Measurements from ENCODE around the gene LSM12.
A peak's percentile ranks its signal among the peaks of the same experiment; 100 is the strongest.

Gene LSM12

DNA sequence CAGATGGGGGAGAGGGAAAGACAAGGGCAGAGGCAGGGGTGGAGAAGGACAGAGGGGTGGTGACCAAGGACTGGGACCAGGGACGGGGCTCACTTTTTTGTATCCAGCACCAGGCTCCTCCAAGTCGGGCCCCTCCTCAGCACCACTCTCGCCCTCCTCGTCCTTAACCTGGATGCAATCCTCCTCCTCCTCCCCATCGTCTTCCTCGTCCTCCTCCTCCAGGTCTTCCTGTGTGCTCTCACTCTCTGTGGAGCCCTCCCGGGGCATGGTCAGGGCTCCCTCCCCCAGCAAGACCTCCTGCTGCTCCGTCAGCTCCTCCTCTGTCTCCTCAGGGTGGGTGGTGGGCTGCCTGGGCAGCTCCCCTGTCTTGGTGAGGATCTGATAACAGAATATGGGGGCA is 20.8 kb upstream of the LSM12 start:
- DNase-seq (ENCODE audit: low spot score), result no peak
- peaks cover 8% of the 10 kb centered on the region for H3K36me3 Mint-ChIP-seq (ENCODE audit: low read depth)
- H3K4me3 Mint-ChIP-seq, result no peak overlapping the region
- H3K27me3 Mint-ChIP-seq (ENCODE audit: low read depth), result no peaks in the 10 kb centered on the region
- H3K9me3 Mint-ChIP-seq, result no peaks in the 10 kb centered on the region
- H3K4me1 Mint-ChIP-seq (ENCODE audit: low read depth), result peaks cover 6% of the 10 kb centered on the region
- H3K27ac Mint-ChIP-seq, result peak overlapping the region; percentile 15

- Mint-ChIP-seq H3K4me3 (no peak overlapping the region), H3K27ac (peak overlapping the region; percentile 36), H3K9me3 (no peaks in the 10 kb centered on the region), H3K36me3 (ENCODE audit: low read depth) (peaks cover 10% of the 10 kb centered on the region), H3K27me3 (ENCODE audit: low read depth) (no peaks in the 10 kb centered on the region), H3K4me1 (ENCODE audit: low read depth) (peaks cover 6% of the 10 kb centered on the region)
- peak; percentile 75 for DNase-seq (ENCODE audit: low spot score)
Observed at GRCh38 chr17:44086364-44087311, 20.2 kb upstream of the LSM12 start.

DNA sequence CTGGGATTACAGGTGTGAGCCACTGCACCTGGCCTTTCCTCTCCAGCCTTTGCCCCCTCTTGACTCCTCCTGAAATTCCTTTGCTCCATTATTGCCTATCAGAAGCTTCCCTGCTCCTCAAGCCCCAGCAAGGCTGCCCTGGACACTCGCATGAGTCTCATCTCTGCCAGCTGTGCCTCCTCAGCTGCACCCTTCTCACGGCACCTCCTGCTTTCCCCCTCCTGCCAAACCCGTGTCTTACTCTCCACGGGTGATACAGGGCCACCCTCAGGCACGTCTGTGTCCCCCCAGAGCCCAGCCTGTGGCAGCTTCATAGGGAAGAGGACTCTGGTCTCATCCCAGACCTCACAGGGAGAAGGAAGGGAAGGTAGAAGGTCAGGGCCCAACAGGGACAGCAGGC is 19.4 kb upstream of the LSM12 start:
- no peak for DNase-seq (ENCODE audit: low spot score)
- Mint-ChIP-seq H3K27ac (no peak overlapping the region), H3K9me3 (no peaks in the 10 kb centered on the region), H3K27me3 (ENCODE audit: low read depth) (no peaks in the 10 kb centered on the region), H3K4me3 (no peak overlapping the region), H3K4me1 (ENCODE audit: low read depth) (peaks cover 6% of the 10 kb centered on the region), H3K36me3 (ENCODE audit: low read depth) (peaks cover 10% of the 10 kb centered on the region)

- DNase-seq (ENCODE audit: low spot score), result no peak
- Mint-ChIP-seq H3K27me3 (ENCODE audit: low read depth) (no peaks in the 10 kb centered on the region), H3K36me3 (ENCODE audit: low read depth) (peaks cover 13% of the 10 kb centered on the region), H3K27ac (no peak overlapping the region), H3K4me1 (ENCODE audit: low read depth) (peaks cover 6% of the 10 kb centered on the region), H3K4me3 (no peak overlapping the region), H3K9me3 (no peaks in the 10 kb centered on the region)
Observed at GRCh38 chr17:44084921-44085320, 18.4 kb upstream of the LSM12 start.

DNA sequence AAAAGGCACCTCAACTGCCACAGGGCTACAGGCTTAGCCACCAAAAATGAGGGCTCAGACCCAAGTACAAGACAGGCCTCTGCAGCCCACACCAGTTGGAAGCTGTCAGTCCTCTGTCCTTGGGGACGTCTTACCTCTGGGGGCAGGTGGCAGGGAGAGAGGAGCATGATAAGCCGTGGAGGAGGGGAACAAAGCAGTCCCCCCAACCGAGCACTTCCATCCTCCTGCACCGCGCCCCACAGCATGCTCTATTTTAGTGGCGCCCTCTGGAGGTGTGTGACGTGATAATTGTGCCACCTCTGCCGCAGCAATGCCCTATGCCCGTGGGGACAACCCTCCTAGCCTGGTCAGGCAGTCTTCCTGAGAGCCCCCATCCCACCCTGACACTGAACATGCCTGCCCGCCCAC is 17.7 kb upstream of the LSM12 start:
- Mint-ChIP-seq H3K36me3 (ENCODE audit: low read depth) (peaks cover 13% of the 10 kb centered on the region), H3K4me1 (ENCODE audit: low read depth) (peaks cover 6% of the 10 kb centered on the region), H3K27ac (no peak overlapping the region), H3K9me3 (no peaks in the 10 kb centered on the region), H3K4me3 (no peak overlapping the region), H3K27me3 (ENCODE audit: low read depth) (no peaks in the 10 kb centered on the region)
- DNase-seq (ENCODE audit: low spot score), result no peak

DNA sequence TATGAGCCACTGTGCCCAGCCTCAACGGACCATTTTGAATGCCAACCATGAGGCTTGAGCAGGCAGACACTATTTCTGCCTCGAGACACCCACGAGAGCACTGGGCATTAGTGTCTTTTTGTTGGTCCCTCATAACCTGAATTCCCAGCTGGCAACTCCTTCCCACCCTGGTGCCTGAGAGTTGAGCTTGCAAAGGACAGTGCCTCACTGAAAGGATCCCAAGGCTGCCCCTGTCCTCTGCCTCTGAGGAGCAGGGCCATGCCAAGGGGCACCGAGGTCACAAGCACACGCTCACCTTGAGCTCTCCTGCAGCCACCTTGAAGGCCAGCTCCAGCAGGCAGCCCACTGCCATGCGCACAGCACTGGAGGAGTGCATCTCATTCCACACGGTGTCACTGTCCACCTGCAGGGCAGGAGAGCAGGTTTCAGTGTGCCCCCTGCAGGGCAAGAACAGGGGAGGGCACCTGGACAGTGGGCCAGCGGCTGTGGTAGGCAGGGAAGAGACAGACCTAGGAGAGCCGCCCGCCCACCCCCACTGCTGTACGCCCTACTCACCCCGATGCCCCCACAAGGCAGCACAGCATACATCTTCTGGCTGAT is 16.9 kb upstream of the LSM12 start:
- DNase-seq (ENCODE audit: low spot score), result no peak
- Mint-ChIP-seq H3K27me3 (ENCODE audit: low read depth) (no peaks in the 10 kb centered on the region), H3K9me3 (no peaks in the 10 kb centered on the region), H3K4me1 (ENCODE audit: low read depth) (peaks cover 6% of the 10 kb centered on the region), H3K36me3 (ENCODE audit: low read depth) (peaks cover 9% of the 10 kb centered on the region), H3K27ac (no peak overlapping the region), H3K4me3 (no peak overlapping the region)

DNA sequence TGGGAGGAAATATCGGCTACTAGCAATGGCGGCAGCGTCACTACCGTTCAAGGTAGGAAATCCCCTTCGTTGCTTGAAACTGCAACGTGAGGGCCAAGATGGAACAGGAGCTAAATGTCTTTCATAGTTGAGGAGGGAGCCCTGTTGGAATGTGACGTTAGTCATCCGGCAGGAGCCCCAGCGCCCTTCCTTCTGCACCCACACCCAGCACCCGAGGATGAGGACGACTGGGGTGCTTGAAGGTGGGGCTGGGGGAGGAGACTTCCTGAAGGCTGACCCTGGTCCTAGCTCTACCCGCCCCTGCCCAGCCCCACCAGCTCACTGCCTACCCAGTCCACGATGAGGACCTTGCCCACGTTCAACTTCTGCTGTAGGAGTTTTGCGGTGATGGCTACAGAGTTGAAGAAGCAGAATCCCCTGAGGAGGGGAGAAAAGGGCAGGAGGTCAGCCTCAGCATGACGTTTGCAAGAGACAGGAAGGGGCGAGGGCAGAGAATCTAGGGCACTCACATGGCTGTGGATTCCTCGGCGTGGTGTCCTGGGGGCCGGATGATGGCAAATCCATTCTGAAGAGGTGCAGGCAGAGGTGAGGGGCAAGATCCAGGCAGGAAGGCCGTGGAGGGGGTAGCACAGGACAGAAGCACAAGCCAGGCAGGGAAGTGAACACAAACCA is 15.9 kb upstream of the LSM12 start:
- no peak overlapping the region for H3K27ac Mint-ChIP-seq
- peaks cover 4% of the 10 kb centered on the region for H3K4me1 Mint-ChIP-seq (ENCODE audit: low read depth)

GRCh38 chr17:44081681-44082080 is 15.2 kb upstream of the LSM12 start:
- peaks cover 9% of the 10 kb centered on the region for H3K36me3 Mint-ChIP-seq (ENCODE audit: low read depth)
- H3K4me3 Mint-ChIP-seq, result no peak overlapping the region
- H3K27me3 Mint-ChIP-seq (ENCODE audit: low read depth), result no peaks in the 10 kb centered on the region
- H3K27ac Mint-ChIP-seq, result no peak overlapping the region
- H3K9me3 Mint-ChIP-seq, result no peaks in the 10 kb centered on the region
- no peak for DNase-seq (ENCODE audit: low spot score)
- no peaks in the 10 kb centered on the region for H3K4me1 Mint-ChIP-seq (ENCODE audit: low read depth)

More for the DNA sequence above, 15.9 kb upstream of the LSM12 start:
- Mint-ChIP-seq H3K9me3 (no peaks in the 10 kb centered on the region), H3K36me3 (ENCODE audit: low read depth) (peaks cover 9% of the 10 kb centered on the region), H3K27me3 (ENCODE audit: low read depth) (no peaks in the 10 kb centered on the region), H3K4me3 (no peak overlapping the region)
- DNase-seq (ENCODE audit: low spot score), result no peak

DNA sequence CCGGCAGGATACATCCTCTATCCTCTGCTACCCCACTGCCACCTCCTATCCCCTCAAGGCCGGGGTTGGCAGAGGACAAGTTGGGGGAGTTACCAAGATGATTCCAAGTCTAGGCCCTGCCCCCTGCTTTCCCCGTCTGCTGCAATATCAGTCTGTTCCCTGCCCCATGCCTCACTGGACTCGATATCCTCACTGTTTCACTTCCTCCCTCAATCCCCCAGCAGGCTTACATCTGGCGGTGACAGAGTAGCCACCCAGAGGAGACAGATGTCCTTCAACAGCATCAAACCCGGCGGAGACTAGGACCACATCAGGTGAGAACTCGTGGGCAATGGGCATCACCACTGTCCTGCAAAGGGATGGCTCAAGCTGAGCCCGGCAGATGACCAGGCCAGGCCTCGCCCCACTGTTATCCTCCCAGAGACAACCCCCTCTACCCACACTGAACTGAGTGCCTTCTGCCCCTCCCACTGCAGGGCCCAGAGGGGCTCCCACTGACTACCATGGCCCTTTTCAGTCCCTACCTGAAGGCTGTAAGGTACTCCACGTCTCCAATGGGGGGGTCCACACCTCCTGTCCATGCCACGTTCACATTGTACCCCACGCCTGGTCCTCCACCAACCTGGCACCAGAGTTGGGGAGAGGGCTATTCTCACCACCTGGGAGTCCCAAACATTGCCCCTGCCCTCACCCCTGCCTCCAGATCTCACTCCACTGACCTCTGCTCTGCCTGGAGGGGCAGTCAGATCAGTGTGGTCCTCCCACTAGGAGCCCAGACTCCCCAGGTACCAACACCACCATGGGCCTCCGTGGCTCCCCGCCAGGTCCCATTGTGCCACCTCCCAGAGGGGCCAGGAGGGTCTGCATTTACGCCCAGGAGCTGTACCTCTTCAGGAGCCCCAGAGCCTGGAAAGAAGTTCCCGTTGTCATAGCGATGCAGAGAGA is 13.7 kb upstream of the LSM12 start:
- Mint-ChIP-seq H3K36me3 (ENCODE audit: low read depth) (peaks cover 11% of the 10 kb centered on the region), H3K4me1 (ENCODE audit: low read depth) (no peaks in the 10 kb centered on the region), H3K27ac (no peak overlapping the region), H3K9me3 (no peaks in the 10 kb centered on the region), H3K27me3 (ENCODE audit: low read depth) (no peaks in the 10 kb centered on the region), H3K4me3 (no peak overlapping the region)
- no peak for DNase-seq (ENCODE audit: low spot score)

DNA sequence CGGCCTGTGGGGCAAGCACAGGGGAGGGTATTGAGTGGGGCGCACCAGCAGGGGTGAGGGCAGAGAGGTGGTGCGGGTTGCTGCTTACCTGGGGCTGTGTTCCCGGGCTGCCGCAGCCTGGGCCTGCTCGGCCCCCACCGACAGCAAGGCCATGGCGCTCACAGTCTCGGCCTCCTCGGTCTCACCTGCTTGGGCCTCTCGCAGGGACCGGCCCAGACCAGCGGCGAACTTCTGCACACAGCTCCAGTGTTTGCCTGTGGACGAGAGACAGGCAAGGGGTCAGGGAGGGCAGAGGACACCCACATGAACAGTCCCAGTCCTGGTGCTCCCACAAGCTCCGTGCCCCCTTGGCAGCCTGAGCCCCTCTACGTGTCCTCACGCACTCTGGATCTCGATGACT is 11.9 kb upstream of the LSM12 start:
- Mint-ChIP-seq H3K27ac (no peak overlapping the region), H3K9me3 (no peaks in the 10 kb centered on the region), H3K27me3 (ENCODE audit: low read depth) (no peaks in the 10 kb centered on the region), H3K4me1 (ENCODE audit: low read depth) (no peaks in the 10 kb centered on the region), H3K36me3 (ENCODE audit: low read depth) (peaks cover 9% of the 10 kb centered on the region), H3K4me3 (no peak overlapping the region)
- DNase-seq (ENCODE audit: low spot score), result no peak

- Mint-ChIP-seq H3K27me3 (ENCODE audit: low read depth) (no peaks in the 10 kb centered on the region), H3K27ac (no peak overlapping the region), H3K4me1 (ENCODE audit: low read depth) (no peaks in the 10 kb centered on the region), H3K36me3 (ENCODE audit: low read depth) (peaks cover 8% of the 10 kb centered on the region), H3K4me3 (no peak overlapping the region), H3K9me3 (no peaks in the 10 kb centered on the region)
- DNase-seq (ENCODE audit: low spot score), result no peak
Observed at GRCh38 chr17:44077595-44077909, 11.1 kb upstream of the LSM12 start.

DNA sequence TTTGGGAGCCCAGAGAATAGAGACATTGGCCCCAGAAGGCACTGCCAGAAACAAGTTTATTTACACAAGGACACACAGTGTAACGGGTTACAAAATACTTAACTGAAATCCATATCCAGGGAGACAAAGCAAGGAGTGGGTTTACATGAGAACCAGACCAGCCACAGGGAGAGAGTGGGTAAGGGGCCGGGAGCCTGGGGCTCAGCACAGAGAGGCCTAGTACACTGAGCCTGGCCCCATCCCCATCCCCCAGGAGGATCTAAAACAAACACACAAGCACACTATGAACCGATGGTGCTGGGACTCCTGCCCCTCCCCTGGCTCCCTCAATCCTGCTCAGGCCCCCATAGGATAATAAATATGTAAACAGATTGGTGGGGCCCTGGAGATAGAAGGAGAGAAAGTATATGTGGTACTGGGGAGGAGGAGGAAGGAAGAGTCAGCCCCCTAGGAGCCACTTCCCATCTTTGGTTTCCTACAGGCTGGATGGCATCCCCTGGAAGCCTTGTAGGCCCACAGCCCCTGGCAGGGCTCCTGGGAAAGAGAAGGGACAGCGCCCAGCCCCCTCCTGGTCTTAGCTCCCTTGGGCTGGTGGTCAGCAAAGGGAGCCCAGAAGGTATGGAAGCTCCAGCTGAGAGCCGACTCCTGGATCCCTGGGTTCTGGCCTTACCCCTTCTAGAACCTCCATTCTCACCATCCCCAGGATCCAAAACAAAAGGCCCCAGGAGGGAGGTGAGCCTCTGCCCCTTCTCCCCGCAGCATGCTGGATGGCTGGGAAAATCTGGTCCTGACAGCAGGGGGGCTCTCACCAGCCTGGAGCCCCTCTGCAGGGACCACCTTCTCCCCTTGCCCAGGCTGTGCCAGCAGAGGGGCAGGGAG is 10.5 kb upstream of the LSM12 start:
- H3K27me3 Mint-ChIP-seq (ENCODE audit: low read depth), result no peaks in the 10 kb centered on the region

More for the DNA sequence above, 10.5 kb upstream of the LSM12 start:
- H3K4me3 Mint-ChIP-seq, result no peak overlapping the region
- H3K36me3 Mint-ChIP-seq (ENCODE audit: low read depth), result peaks cover 4% of the 10 kb centered on the region
- DNase-seq (ENCODE audit: low spot score), result no peak
- peaks cover 2% of the 10 kb centered on the region for H3K4me1 Mint-ChIP-seq (ENCODE audit: low read depth)
- H3K27ac Mint-ChIP-seq, result no peak overlapping the region
- no peaks in the 10 kb centered on the region for H3K9me3 Mint-ChIP-seq
